ENCODE measurements around the gene PFDN6. TPM values are rescaled to one million over a fixed set of nuclear protein-coding genes. Genes with fewer than 3 reads are reported as not detected.
A peak's percentile ranks its signal among the peaks of the same experiment; 100 is the strongest.

PFDN6 gene
- total and polyA plus RNA-seq, 2 of the 13 experiments (the other 11 are each of a cell fraction or from before 2014, with no cell fraction given), result 75.5 to 87.0 TPM

DNA sequence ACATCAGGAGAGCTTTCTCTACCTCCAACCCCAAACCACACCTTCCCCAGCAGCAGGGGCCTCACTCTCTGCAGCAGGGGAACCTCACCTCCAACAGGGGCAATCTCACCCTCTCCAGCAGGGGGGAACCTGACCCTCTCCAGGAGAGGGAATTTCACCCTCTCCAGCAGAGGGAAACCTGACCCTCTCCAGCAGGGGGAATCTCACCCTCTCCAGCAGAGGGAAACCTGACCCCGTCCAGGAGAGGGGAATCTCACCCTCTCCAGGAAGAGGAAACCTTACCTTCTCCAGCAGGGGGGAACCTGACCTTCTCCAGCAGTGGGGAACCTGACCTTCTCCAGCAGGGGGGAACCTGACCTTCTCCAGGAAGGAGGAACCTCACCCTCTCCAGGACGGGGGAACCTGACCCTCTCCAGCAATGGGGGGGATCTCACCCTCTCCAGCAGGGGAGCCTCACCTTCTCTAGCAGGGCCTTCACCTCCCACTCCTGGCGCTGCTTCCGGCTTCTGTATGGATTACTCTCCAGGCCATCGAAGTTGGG lies 9.4 kb upstream of the PFDN6 start (continued):
- TF ChIP-seq ZNF235 (CRISPR knock-in tag; IDR thresholded peaks at IDR 0.05; ENCODE audit: borderline replicate concordance) (no peak), GPN1 (CRISPR knock-in tag; IDR thresholded peaks at IDR 0.05; ENCODE audit: borderline replicate concordance) (no peak), ZNF883 (CRISPR knock-in tag; IDR thresholded peaks at IDR 0.05; ENCODE audit: not compliant biosample characterization) (no peak), ZNF720 (CRISPR knock-in tag; IDR thresholded peaks at IDR 0.05) (no peak), YEATS2 (CRISPR knock-in tag; IDR thresholded peaks at IDR 0.05; ENCODE audit: borderline replicate concordance) (peak; percentile 46; the same call in 1 of the 2 replicates), STAT5B (CRISPR knock-in tag; IDR thresholded peaks at IDR 0.05) (no peak), REPIN1 (CRISPR knock-in tag; IDR thresholded peaks at IDR 0.05; ENCODE audit: borderline replicate concordance, low read depth) (peak; percentile 68; the same call in 1 of the 2 replicates), ONECUT2 (CRISPR knock-in tag; IDR thresholded peaks at IDR 0.05) (no peak), ZMAT3 (CRISPR knock-in tag; conservative IDR thresholded peaks at IDR 0.05) (no peak), ZNF230 (CRISPR knock-in tag; IDR thresholded peaks at IDR 0.05) (no peak), TMF1 (CRISPR knock-in tag; IDR thresholded peaks at IDR 0.05; ENCODE audit: low read depth) (no peak), ZNF569 (CRISPR knock-in tag; IDR thresholded peaks at IDR 0.05; ENCODE audit: borderline replicate concordance) (no peak), FOXA3 (CRISPR knock-in tag; IDR thresholded peaks at IDR 0.05) (no peak), MLX (CRISPR knock-in tag; IDR thresholded peaks at IDR 0.05) (no peak), EEA1 (CRISPR knock-in tag; IDR thresholded peaks at IDR 0.05; ENCODE audit: borderline replicate concordance) (no peak), ELF1 (CRISPR knock-in tag; IDR thresholded peaks at IDR 0.05) (peak; percentile 58; the same call in 1 of the 2 replicates), FIP1L1 (IDR thresholded peaks at IDR 0.05; ENCODE audit: borderline replicate concordance, insufficient read depth, low read depth, low read length) (no peak), ZNF800 (CRISPR knock-in tag; IDR thresholded peaks at IDR 0.05) (no peak), SATB2 (CRISPR knock-in tag; IDR thresholded peaks at IDR 0.05) (no peak), PREB (CRISPR knock-in tag; IDR thresholded peaks at IDR 0.05) (no peak), KDM5B (CRISPR knock-in tag; IDR thresholded peaks at IDR 0.05; ENCODE audit: borderline replicate concordance) (0 out of 2 replicates have a peak, but pooled peaks have one; percentile 16), ISL2 (CRISPR knock-in tag; IDR thresholded peaks at IDR 0.05) (no peak), ZNF329 (CRISPR knock-in tag; IDR thresholded peaks at IDR 0.05; ENCODE audit: low read depth) (no peak)
- TF ChIP-seq, protein P1, sequence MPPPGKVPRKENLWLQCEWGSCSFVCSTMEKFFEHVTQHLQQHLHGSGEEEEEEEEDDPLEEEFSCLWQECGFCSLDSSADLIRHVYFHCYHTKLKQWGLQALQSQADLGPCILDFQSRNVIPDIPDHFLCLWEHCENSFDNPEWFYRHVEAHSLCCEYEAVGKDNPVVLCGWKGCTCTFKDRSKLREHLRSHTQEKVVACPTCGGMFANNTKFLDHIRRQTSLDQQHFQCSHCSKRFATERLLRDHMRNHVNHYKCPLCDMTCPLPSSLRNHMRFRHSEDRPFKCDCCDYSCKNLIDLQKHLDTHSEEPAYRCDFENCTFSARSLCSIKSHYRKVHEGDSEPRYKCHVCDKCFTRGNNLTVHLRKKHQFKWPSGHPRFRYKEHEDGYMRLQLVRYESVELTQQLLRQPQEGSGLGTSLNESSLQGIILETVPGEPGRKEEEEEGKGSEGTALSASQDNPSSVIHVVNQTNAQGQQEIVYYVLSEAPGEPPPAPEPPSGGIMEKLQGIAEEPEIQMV (CRISPR knock-in tag; IDR thresholded peaks at IDR 0.05; ENCODE audit: low read depth), result no peak
- TF ChIP-seq, protein P2, sequence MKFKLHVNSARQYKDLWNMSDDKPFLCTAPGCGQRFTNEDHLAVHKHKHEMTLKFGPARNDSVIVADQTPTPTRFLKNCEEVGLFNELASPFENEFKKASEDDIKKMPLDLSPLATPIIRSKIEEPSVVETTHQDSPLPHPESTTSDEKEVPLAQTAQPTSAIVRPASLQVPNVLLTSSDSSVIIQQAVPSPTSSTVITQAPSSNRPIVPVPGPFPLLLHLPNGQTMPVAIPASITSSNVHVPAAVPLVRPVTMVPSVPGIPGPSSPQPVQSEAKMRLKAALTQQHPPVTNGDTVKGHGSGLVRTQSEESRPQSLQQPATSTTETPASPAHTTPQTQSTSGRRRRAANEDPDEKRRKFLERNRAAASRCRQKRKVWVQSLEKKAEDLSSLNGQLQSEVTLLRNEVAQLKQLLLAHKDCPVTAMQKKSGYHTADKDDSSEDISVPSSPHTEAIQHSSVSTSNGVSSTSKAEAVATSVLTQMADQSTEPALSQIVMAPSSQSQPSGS (CRISPR knock-in tag; IDR thresholded peaks at IDR 0.05), result peak; percentile 66; the same call in 1 of the 2 replicates
